Neural cell (in vitro differentiated cells): Measurements from ENCODE around the gene MPI. TPM values are rescaled to one million over a fixed set of nuclear protein-coding genes. Genes with fewer than 3 reads are reported as not detected.

Source experiments
- H2AFZ ChIP-seq: fragments of 200-600, 300-800 bp; sonication (generic), shearing (Covaris generic); 2 replicates; pipeline ENCODE4 v1.6.0; 2014; ENCODE audit warnings: low read depth, mild to moderate bottlenecking, antibody characterized with exemption, low read length, moderate library complexity
- H3F3A ChIP-seq: fragments of 200-600 bp; shearing (Covaris generic); 2 replicates; pipeline ENCODE4 v1.6.1; 2016; ENCODE audit warnings: mild to moderate bottlenecking, moderate library complexity, mixed read lengths, antibody characterized with exemption, low read length; ENCODE audit not compliant: insufficient read depth, poor library complexity, severe bottlenecking
- H3K27ac ChIP-seq: fragments of 200-600, 300-800 bp; sonication (generic), shearing (Covaris generic); 2 replicates; pipeline ENCODE4 v1.5.1; 2014; ENCODE audit warnings: mild to moderate bottlenecking, low read length, moderate library complexity
- H3K27me3 ChIP-seq: fragments of 300-800, 200-600 bp; sonication (generic), shearing (Covaris generic); 2 replicates; pipeline ENCODE4 v1.6.0; 2014; ENCODE audit warnings: mild to moderate bottlenecking, low read depth, low read length, moderate library complexity; ENCODE audit not compliant: insufficient read depth
- H3K36me3 ChIP-seq: fragments of 300-800, 200-600 bp; sonication (generic), shearing (Covaris generic); 2 replicates; pipeline ENCODE4 v1.5.1; 2014; ENCODE audit warnings: mild to moderate bottlenecking, antibody characterized with exemption, low read length, moderate library complexity; ENCODE audit not compliant: insufficient read depth
- H3K4me2 ChIP-seq: fragments of 300-800, 200-600 bp; sonication (generic), shearing (Covaris generic); 2 replicates; pipeline ENCODE4 v1.6.0; 2014; ENCODE audit warnings: mild to moderate bottlenecking, low read length
- H3K4me3 ChIP-seq: fragments of 300-800, 200-600 bp; sonication (generic), shearing (Covaris generic); 2 replicates; pipeline ENCODE4 v1.5.1; 2014; ENCODE audit warnings: mild to moderate bottlenecking, low read length, moderate library complexity
- H3K79me2 ChIP-seq: fragments of 200-600 bp; shearing (Covaris generic); replicated peaks from 2 replicates; pipeline ENCODE4 v1.6.0; 2014; ENCODE audit warnings: mild to moderate bottlenecking, low read length, moderate library complexity; ENCODE audit not compliant: insufficient read depth
- H3K9ac ChIP-seq: fragments of 300-800, 200-600 bp; sonication (generic), shearing (Covaris generic); 2 replicates; pipeline ENCODE4 v1.6.1; 2016; ENCODE audit warnings: mild to moderate bottlenecking, low read length, mixed read lengths
- H3K9me2 ChIP-seq: fragments of 200-600 bp; shearing (Covaris generic); 2 replicates; pipeline ENCODE4 v1.6.1; 2016; ENCODE audit warnings: mild to moderate bottlenecking, low read length, mixed read lengths; ENCODE audit not compliant: insufficient read depth
- H3K9me3 ChIP-seq: fragments of 200-600, 300-800 bp; sonication (generic), shearing (Covaris generic); 2 replicates; pipeline ENCODE4 v1.6.1; 2016; ENCODE audit warnings: mild to moderate bottlenecking, mixed run types, low read length, moderate library complexity, mixed read lengths
- H4K20me1 ChIP-seq: fragments of 200-600 bp; shearing (Covaris generic); 2 replicates; pipeline ENCODE4 v1.6.1; 2016; ENCODE audit warnings: mild to moderate bottlenecking, mixed run types; ENCODE audit not compliant: insufficient read depth
- EP300 ChIP-seq: fragments of 450-650 bp; conservative IDR thresholded peaks from 2 replicates; pipeline ENCODE4 v1.6.1; 2014; ENCODE audit warnings: antibody characterized with exemption, mild to moderate bottlenecking, moderate library complexity; ENCODE audit not compliant: poor library complexity, severe bottlenecking
- EZH2 ChIP-seq: fragments of 200-600, 300-800 bp; shearing (Covaris generic), sonication (generic); IDR thresholded peaks from 2 replicates; pipeline ENCODE4 v1.6.1; 2014; ENCODE audit warnings: antibody characterized with exemption, low read length, borderline replicate concordance, mild to moderate bottlenecking; ENCODE audit not compliant: insufficient read depth, poor library complexity, severe bottlenecking
- MXI1 ChIP-seq: fragments of 450-650 bp; conservative IDR thresholded peaks from 2 replicates; pipeline ENCODE4 v1.6.1; 2014; ENCODE audit warnings: antibody characterized with exemption, mild to moderate bottlenecking; ENCODE audit not compliant: poor library complexity, severe bottlenecking
- POLR2AphosphoS5 ChIP-seq: IDR thresholded peaks from 2 replicates; pipeline ENCODE4 v1.6.1; 2012
- RAD21 ChIP-seq: fragments of 450-650 bp; conservative IDR thresholded peaks from 2 replicates; pipeline ENCODE4 v1.6.1; 2014; ENCODE audit warnings: antibody characterized with exemption, mild to moderate bottlenecking, moderate library complexity
- REST ChIP-seq: IDR thresholded peaks from 2 replicates; pipeline ENCODE4 v1.6.1; 2012; ENCODE audit warnings: borderline replicate concordance
- SMC3 ChIP-seq: fragments of 450-650 bp; conservative IDR thresholded peaks from 2 replicates; pipeline ENCODE4 v1.6.1; 2014; ENCODE audit warnings: antibody characterized with exemption, mild to moderate bottlenecking, moderate library complexity; ENCODE audit not compliant: poor library complexity
- TAF1 ChIP-seq: IDR thresholded peaks from 2 replicates; pipeline ENCODE4 v1.6.1; 2012; ENCODE audit warnings: low read depth
- polyA plus RNA-seq: library from polyadenylated mRNA; depleted of rRNA; stranded (reverse); fragments of >200 nt; gene quantifications from 2 replicates; pipeline ENCODE4 v1.2.3, GENCODE V29; 2014
- TF ChIP-seq, protein P1 (sequence below): fragments of 450-650 bp; IDR thresholded peaks from 2 replicates; pipeline ENCODE4 v1.5.1; 2014; ENCODE audit warnings: antibody characterized with exemption, mild to moderate bottlenecking, moderate library complexity; ENCODE audit not compliant: poor library complexity, severe bottlenecking

MPI gene
- polyA plus RNA-seq, 1 donor from 2014 or later, result 80.3 TPM

GRCh38 chr15:74855857-74856256, 34.0 kb upstream of the MPI start:
- TF ChIP-seq SMC3 (no peak), TAF1 (no peak), EP300 (no peak), EZH2 (no peak), POLR2AphosphoS5 (no peak), MXI1 (no peak), RAD21 (no peak), REST (no peak)
- TF ChIP-seq, protein P1, sequence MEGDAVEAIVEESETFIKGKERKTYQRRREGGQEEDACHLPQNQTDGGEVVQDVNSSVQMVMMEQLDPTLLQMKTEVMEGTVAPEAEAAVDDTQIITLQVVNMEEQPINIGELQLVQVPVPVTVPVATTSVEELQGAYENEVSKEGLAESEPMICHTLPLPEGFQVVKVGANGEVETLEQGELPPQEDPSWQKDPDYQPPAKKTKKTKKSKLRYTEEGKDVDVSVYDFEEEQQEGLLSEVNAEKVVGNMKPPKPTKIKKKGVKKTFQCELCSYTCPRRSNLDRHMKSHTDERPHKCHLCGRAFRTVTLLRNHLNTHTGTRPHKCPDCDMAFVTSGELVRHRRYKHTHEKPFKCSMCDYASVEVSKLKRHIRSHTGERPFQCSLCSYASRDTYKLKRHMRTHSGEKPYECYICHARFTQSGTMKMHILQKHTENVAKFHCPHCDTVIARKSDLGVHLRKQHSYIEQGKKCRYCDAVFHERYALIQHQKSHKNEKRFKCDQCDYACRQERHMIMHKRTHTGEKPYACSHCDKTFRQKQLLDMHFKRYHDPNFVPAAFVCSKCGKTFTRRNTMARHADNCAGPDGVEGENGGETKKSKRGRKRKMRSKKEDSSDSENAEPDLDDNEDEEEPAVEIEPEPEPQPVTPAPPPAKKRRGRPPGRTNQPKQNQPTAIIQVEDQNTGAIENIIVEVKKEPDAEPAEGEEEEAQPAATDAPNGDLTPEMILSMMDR, result no peak
- no peak overlapping the region for H3K4me2 ChIP-seq
- no peaks in the 10 kb centered on the region for H4K20me1 ChIP-seq

DNA sequence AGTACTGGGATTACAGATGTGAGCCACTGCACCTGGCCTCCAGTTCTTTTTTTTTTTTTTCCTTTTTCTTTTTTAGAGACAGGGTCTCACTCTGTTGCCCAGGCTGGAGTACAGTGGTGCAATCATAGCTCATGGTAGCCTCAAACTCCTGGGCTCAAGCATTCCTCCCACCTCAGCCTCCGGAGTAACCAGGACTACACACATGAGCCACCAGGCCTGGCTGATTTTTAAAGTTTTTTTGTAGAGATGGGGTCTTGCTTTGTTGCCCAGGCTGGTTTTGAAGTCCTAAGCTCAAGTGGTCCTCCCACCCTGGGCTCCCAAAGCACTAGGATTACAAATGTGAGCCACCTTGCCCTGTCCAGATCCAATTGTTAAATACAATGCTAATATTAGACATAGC, 33.3 kb upstream of the MPI start:
- no peaks in the 10 kb centered on the region for H4K20me1 ChIP-seq
- no peaks in the 10 kb centered on the region for H3K9me3 ChIP-seq
- no peaks in the 10 kb centered on the region for H3K79me2 ChIP-seq
- no peaks in the 10 kb centered on the region for H3K27me3 ChIP-seq
- no peak overlapping the region for H3K9ac ChIP-seq
- TF ChIP-seq SMC3 (no peak), TAF1 (no peak), POLR2AphosphoS5 (no peak), RAD21 (no peak), EP300 (no peak), EZH2 (no peak)
- TF ChIP-seq, protein P1, result no peak
- no peak overlapping the region for H3K4me2 ChIP-seq
- no peak overlapping the region for H3K4me3 ChIP-seq
- H3F3A ChIP-seq, result no peaks in the 10 kb centered on the region
- H3K36me3 ChIP-seq, result no peaks in the 10 kb centered on the region
- no peak overlapping the region for H2AFZ ChIP-seq
- no peaks in the 10 kb centered on the region for H3K9me2 ChIP-seq
- H3K27ac ChIP-seq, result no peak overlapping the region

More at GRCh38 chr15:74855857-74856256, 34.0 kb upstream of the MPI start:
- Histone ChIP-seq H3K27me3 (no peaks in the 10 kb centered on the region), H2AFZ (no peak overlapping the region), H3K36me3 (no peaks in the 10 kb centered on the region), H3K9ac (no peak overlapping the region), H3K79me2 (no peaks in the 10 kb centered on the region), H3K4me3 (no peak overlapping the region), H3K27ac (no peak overlapping the region), H3K9me2 (no peaks in the 10 kb centered on the region), H3K9me3 (no peaks in the 10 kb centered on the region), H3F3A (no peaks in the 10 kb centered on the region)
